K562 (cell line): ENCODE results near the gene GANAB. TPM values are rescaled to one million over a fixed set of nuclear protein-coding genes. Genes with fewer than 3 reads are reported as not detected.
A peak's percentile ranks its signal among the peaks of the same experiment; 100 is the strongest.

Source experiments
- ATAC-seq: fragments of 200-7000 bp; cut with Tn5 transposase; 3 replicates; pipeline ENCODE4 v1.9.1; 2020; ENCODE audit warnings: moderate library complexity
- BruUV-seq: library from RNA; stranded (reverse); fragments of 400-500 nt; replicated peaks from 2 replicates; lab custom pipeline; 2021; lab: Mats Ljungman, UMichigan
- CTCF ChIA-PET: fragments of 300-600 bp; formaldehyde crosslinking; extraction: SDS; loops from one replicate; lab custom pipeline; 2021; ENCODE audit warnings: low intra/inter-chr PET ratio; lab: Yijun Ruan, JAX
- POLR2A ChIA-PET: fragments of 300-600, 350-650 bp; sonication (Branson Sonifier 250); formaldehyde crosslinking; extraction: SDS; loops from one replicate; lab custom pipeline; 2021; ENCODE audit warnings: antibody characterized with exemption, inconsistent platforms; lab: Yijun Ruan, JAX
- DNase-seq, 4 experiments: peaks; one replicate each; pipeline versions ENCODE4 v3.0.0 to v3.0.0-alpha.2; 2011 to 2018; ENCODE audit warnings: low spot score in 3 of 4, mixed read lengths in 3 of 4; ENCODE audit errors: extremely low read depth in 1 of 4
- FAIRE-seq: peaks from 2 replicates; lab custom pipeline; 2011; peaks lifted over from hg19 to GRCh38; lab: Jason Lieb, UNC
- H2AFZ ChIP-seq: 2 replicates; pipeline ENCODE4 v1.6.0; 2011; ENCODE audit warnings: low read depth, low read length, control low read depth, inconsistent platforms
- H3K27ac ChIP-seq: fragments of 200-600 bp; 3 replicates; pipeline ENCODE4 v1.8.0; 2011; ENCODE audit warnings: low read depth, mild to moderate bottlenecking, control low read depth, inconsistent platforms, low read length, moderate library complexity, mixed read lengths; ENCODE audit errors: extremely low read depth
- H3K27me3 ChIP-seq, 2 experiments: fragments of 300-600 bp in 1 of 2; 2 replicates in 1 of 2; 3 replicates in 1 of 2; pipeline versions ENCODE4 v1.6.0 to v1.8.0; 2011; ENCODE audit warnings: inconsistent platforms in 2 of 2, low read length in 2 of 2, mild to moderate bottlenecking in 1 of 2, mixed read lengths in 1 of 2, moderate library complexity in 1 of 2; ENCODE audit not compliant: control insufficient read depth in 2 of 2, insufficient read depth in 2 of 2
- H3K36me3 ChIP-seq: fragments of 300-600 bp; 3 replicates; pipeline ENCODE4 v1.8.0; 2011; ENCODE audit warnings: mild to moderate bottlenecking, low read length, inconsistent platforms; ENCODE audit not compliant: control insufficient read depth, insufficient read depth
- H3K4me1 ChIP-seq, 2 experiments: fragments of 200-600 bp in 1 of 2; replicated peaks in 1 of 2; 2 replicates in 1 of 2; 3 replicates in 1 of 2; pipeline versions ENCODE4 v1.5.1 to v1.8.0; 2011; ENCODE audit warnings: inconsistent platforms in 2 of 2, low read length in 2 of 2, mild to moderate bottlenecking in 1 of 2, mixed read lengths in 1 of 2, moderate library complexity in 1 of 2; ENCODE audit not compliant: control insufficient read depth in 2 of 2, insufficient read depth in 2 of 2
- H3K4me2 ChIP-seq: 2 replicates; pipeline ENCODE4 v1.6.1; 2011; ENCODE audit warnings: low read length, control low read depth, inconsistent platforms, mixed read lengths; ENCODE audit not compliant: insufficient read depth
- H3K4me3 ChIP-seq: fragments of 200-600 bp; sonication (generic), shearing (Covaris generic); 2 replicates; pipeline ENCODE4 v1.5.1; 2016; ENCODE audit warnings: control low read depth, inconsistent platforms
- H3K79me2 ChIP-seq: fragments of 200-600 bp; 3 replicates; pipeline ENCODE4 v1.8.0; 2011; ENCODE audit warnings: low read length, inconsistent platforms; ENCODE audit not compliant: control insufficient read depth, insufficient read depth
- H3K9ac ChIP-seq, 2 experiments: 2 replicates each; pipeline versions ENCODE4 v1.6.0 to v1.6.1; 2011; ENCODE audit warnings: low read depth in 2 of 2, low read length in 2 of 2, control low read depth in 1 of 2, inconsistent platforms in 1 of 2, mild to moderate bottlenecking in 1 of 2, mixed read lengths in 1 of 2; ENCODE audit not compliant: insufficient read depth in 1 of 2
- H3K9me1 ChIP-seq: one replicate; pipeline ENCODE4 v1.6.0; 2011; ENCODE audit warnings: inconsistent platforms, mild to moderate bottlenecking, low read length, moderate library complexity; ENCODE audit not compliant: control insufficient read depth, insufficient read depth
- H3K9me3 ChIP-seq: replicated peaks from 2 replicates; pipeline ENCODE4 v1.5.1; 2011; ENCODE audit warnings: low read depth, low read length, inconsistent platforms; ENCODE audit not compliant: control insufficient read depth, insufficient read depth
- H4K20me1 ChIP-seq: replicated peaks from 2 replicates; pipeline ENCODE4 v1.6.1; 2011; ENCODE audit warnings: low read length, inconsistent platforms, mixed read lengths; ENCODE audit not compliant: control insufficient read depth, insufficient read depth
- ETV5 ChIP-seq: sonication (generic); formaldehyde crosslinking; IDR thresholded peaks from 2 replicates; pipeline ENCODE4 v1.4.0; 2020; ENCODE audit warnings: low read depth, mild to moderate bottlenecking, missing genetic modification reagents
- ID3 ChIP-seq, 2 experiments: fragments of 250-450 bp in 1 of 2; fragments of 450-650 bp in 1 of 2; sonication (Bioruptor Pico) in 1 of 2; IDR thresholded peaks; 2 replicates each; pipeline versions ENCODE4 v1.6.1 to v1.8.0; 2016 to 2021; ENCODE audit warnings: mild to moderate bottlenecking in 2 of 2, moderate library complexity in 2 of 2, missing compliant biosample characterization in 1 of 2, missing genetic modification characterization in 1 of 2
- MEF2A ChIP-seq: IDR thresholded peaks from 2 replicates; pipeline ENCODE4 v1.6.1; 2011; ENCODE audit warnings: low read depth, mild to moderate bottlenecking, low read length, moderate library complexity; ENCODE audit not compliant: control insufficient read depth
- POLR2G ChIP-seq: fragments of 200-400 bp; formaldehyde crosslinking; IDR thresholded peaks from 2 replicates; pipeline ENCODE4 v1.6.1; 2017; ENCODE audit warnings: low read depth, mild to moderate bottlenecking, antibody characterized with exemption, low read length, moderate library complexity
- SMARCE1 ChIP-seq: fragments of 450-650 bp; IDR thresholded peaks from 2 replicates; pipeline ENCODE4 v1.7.1; 2016; ENCODE audit warnings: mild to moderate bottlenecking
- ZBTB33 ChIP-seq: sonication (generic); formaldehyde crosslinking; IDR thresholded peaks from 2 replicates; pipeline ENCODE4 v1.8.1; 2023; ENCODE audit warnings: mild to moderate bottlenecking, missing genetic modification reagents
- WGBS: fragments of 100-300 bp; shearing (Covaris generic); methylation state at CpG from one replicate; pipeline ENCODE4 v1.1.6; 2016; ENCODE audit warnings: low coverage, mixed read lengths; ENCODE audit not compliant: insufficient coverage; ENCODE audit errors: missing lambda C conversion rate; 5-methylcytosine and 5-hydroxymethylcytosine counted together
- in situ Hi-C: fragments of 300-500 bp; cut with MboI; formaldehyde crosslinking; loops from 4 replicates; pipeline ENCODE4 v1.15.0; 2018; ENCODE audit warnings: inconsistent platforms, mixed read lengths
- intact Hi-C: fragments of 100-400 bp; cut with micrococcal nuclease; formaldehyde crosslinking; loops from 2 replicates; pipeline ENCODE4 v1.14.2; 2022
- polyA plus RNA-seq, 8 experiments: library from polyadenylated mRNA; depleted of rRNA in 4 of 8; stranded (reverse) in 5 of 8; unstranded in 3 of 8; fragments of >200 nt; fragmentation: Nextera tagmentation in 2 of 8; fragmentation: Illumina TruSeq in 1 of 8; extraction: Ambion mirVana in 2 of 8; extraction: Trizol in 1 of 8; gene quantifications; 2 replicates each; pipeline versions ENCODE4 v1.2.1 to v1.2.3, GENCODE V29; 2011 to 2014; ENCODE audit warnings: inconsistent platforms in 1 of 8, missing spikeins in 1 of 8
- total RNA-seq, 7 experiments: library from RNA; depleted of rRNA in 6 of 7; stranded (reverse); fragments of >200 nt in 6 of 7; fragmentation: Illumina TruSeq in 2 of 7; extraction: Trizol in 2 of 7; gene quantifications; 2 replicates each; pipeline versions ENCODE4 v1.2.1 to v1.2.3, GENCODE V29; 2011 to 2021; ENCODE audit warnings: low replicate concordance in 1 of 7

GANAB gene
- total and polyA plus RNA-seq, 9 of the 15 experiments (the other 6 are each of a cell fraction or from before 2014, with no cell fraction given): 6.5 to 284 (median 161) TPM

- no peak for TF ChIP-seq ID3 (CRISPR knock-in tag; IDR thresholded peaks at IDR 0.05)
- TF ChIP-seq ID3 (tag; IDR thresholded peaks at IDR 0.05): no peak
- peak; percentile 86 for TF ChIP-seq ZBTB33 (CRISPR knock-in tag)
- peak; percentile 69 for TF ChIP-seq POLR2G
- no peak for TF ChIP-seq MEF2A
- TF ChIP-seq SMARCE1: no peak
- TF ChIP-seq, all 486 proteins: peak for 4
Observed at GRCh38 chr11:62687508-62688396, 41.3 kb upstream of the GANAB start (continued).

DNA sequence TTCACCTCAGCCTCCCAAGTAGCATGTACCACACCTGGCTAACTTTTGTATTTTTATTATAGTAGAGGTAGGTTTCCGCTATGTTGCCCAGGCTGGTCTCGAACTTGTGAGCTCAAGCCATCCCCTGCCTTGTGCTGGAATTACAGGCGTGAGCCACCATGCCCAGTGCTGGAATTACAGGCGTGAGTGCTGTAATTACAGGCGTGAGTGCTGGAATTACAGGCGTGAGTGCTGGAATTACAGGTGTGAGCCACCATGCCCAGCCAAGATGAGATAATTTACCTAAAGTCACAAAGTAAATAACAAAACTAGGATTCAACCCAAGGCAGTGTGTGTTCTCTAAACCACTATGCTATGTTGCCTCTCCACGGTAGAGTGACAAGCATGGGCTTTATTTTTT lies 36.1 kb upstream of the GANAB start:
- H3K9me1 ChIP-seq: no peaks in the 10 kb centered on the region
- TF ChIP-seq ZBTB33 (CRISPR knock-in tag): peak; percentile 40; the same call in 1 of the 2 replicates
- no peak for TF ChIP-seq ETV5 (CRISPR knock-in tag)
- H4K20me1 ChIP-seq: no peaks in the 10 kb centered on the region
- in situ Hi-C loops: no loop called here
- DNase-seq (no peak), ATAC-seq (no peak), FAIRE-seq (no peak)
- peaks cover 16 to 34% of the 10 kb centered on the region in 2 experiments; a peak in 4 of 5 replicates for H3K4me1 ChIP-seq
- H3K4me3 ChIP-seq: no peak overlapping the region
- peak overlapping the region; percentile 67 for H3K27ac ChIP-seq
- WGBS: 79% methylated on average over 7 of the region's 7 CpGs
- H3K4me2 ChIP-seq: no peak overlapping the region
- intact Hi-C loops: loop anchor here (5.0 kb wide), 2 partner anchors 200 to 300 kb away; partner anchors contain the start of gene SLC3A2
- CTCF ChIA-PET: no interaction called here
- H2AFZ ChIP-seq: peak overlapping the region; percentile 71
- no TSS peak for BruUV-seq
- POLR2A ChIA-PET: interaction anchor here (0.5 to 2.9 kb wide), 4 partner anchors 10 to 91 kb away, joined by 3 to 17 read pairs (median 6); partner anchors contain the start of genes C11orf98, CSKMT, LBHD1 and TUT1
- no peaks in the 10 kb centered on the region for H3K9me3 ChIP-seq
- peaks cover 8% of the 10 kb centered on the region for H3K36me3 ChIP-seq
- H3K27me3 ChIP-seq: no peaks in the 10 kb centered on the region
- H3K9ac ChIP-seq: peak overlapping the region in 1 of 2 experiments; percentile 41; a peak in 1 of 4 replicates
- peaks cover 19% of the 10 kb centered on the region for H3K79me2 ChIP-seq
